ENCODE data around the gene SLC6A4.

Gene SLC6A4
- long read RNA-seq = 0 reads

GRCh38 chr17:30235386-30236296 is at the start of gene SLC6A4:
TSS of gene SLC6A4 (minus strand) at chr17:30235697. CDS start at chr17:30221958, 13,739 bp downstream.
- no peak for DNase-seq (ENCODE audit: low read depth in 1 of 2, low spot score in 1 of 2)
- Histone ChIP-seq H3K27ac (replicated peaks) (no peak within 1 kb of the TSS), H3K27me3 (ENCODE audit: insufficient read depth, poor library complexity, severe bottlenecking) (peaks cover 22% of the 10 kb centered on the region), H3K4me3 (replicated peaks; ENCODE audit: insufficient read depth, low read length) (peak within 1 kb of the TSS; percentile 25)
- TF ChIP-seq POLR2AphosphoS5 (IDR thresholded peaks at IDR 0.05; ENCODE audit: low read depth) = no peak

DNA sequence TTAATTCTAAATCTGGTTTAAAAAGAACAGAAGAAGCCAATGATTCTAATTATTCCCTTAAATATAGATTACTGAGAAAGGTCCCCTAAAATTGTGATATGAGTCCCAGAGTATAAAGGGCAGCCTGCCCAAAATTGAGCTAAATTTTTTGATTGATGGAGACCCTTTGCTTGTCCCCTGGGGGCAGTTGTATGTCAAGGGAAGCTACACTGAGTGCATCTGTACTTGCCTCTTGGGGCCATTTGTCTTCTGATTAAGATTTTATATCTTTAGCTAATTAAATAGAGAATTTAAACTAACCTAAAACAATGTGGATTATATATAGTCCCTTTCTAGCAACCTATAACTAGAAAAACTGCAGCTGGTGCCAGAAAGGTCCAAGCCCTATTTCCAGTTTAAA is 43.7 kb upstream of the SLC6A4 start:
- no peaks in the 10 kb centered on the region for H3K27me3 ChIP-seq (ENCODE audit: insufficient read depth, poor library complexity, severe bottlenecking)
- H3K4me3 ChIP-seq (replicated peaks; ENCODE audit: insufficient read depth, low read length) = no peak overlapping the region
- DNase-seq (ENCODE audit: low read depth in 1 of 2, low spot score in 1 of 2) = no peak
- TF ChIP-seq SPI1 (IDR thresholded peaks at IDR 0.05; ENCODE audit: borderline replicate concordance, low read depth) (no peak), REST (IDR thresholded peaks at IDR 0.05; ENCODE audit: insufficient replicate concordance, low read depth) (no peak), POLR2AphosphoS5 (IDR thresholded peaks at IDR 0.05; ENCODE audit: low read depth) (no peak), GABPA (IDR thresholded peaks at IDR 0.05; ENCODE audit: low read depth) (no peak)
- TF ChIP-seq, protein P1, sequence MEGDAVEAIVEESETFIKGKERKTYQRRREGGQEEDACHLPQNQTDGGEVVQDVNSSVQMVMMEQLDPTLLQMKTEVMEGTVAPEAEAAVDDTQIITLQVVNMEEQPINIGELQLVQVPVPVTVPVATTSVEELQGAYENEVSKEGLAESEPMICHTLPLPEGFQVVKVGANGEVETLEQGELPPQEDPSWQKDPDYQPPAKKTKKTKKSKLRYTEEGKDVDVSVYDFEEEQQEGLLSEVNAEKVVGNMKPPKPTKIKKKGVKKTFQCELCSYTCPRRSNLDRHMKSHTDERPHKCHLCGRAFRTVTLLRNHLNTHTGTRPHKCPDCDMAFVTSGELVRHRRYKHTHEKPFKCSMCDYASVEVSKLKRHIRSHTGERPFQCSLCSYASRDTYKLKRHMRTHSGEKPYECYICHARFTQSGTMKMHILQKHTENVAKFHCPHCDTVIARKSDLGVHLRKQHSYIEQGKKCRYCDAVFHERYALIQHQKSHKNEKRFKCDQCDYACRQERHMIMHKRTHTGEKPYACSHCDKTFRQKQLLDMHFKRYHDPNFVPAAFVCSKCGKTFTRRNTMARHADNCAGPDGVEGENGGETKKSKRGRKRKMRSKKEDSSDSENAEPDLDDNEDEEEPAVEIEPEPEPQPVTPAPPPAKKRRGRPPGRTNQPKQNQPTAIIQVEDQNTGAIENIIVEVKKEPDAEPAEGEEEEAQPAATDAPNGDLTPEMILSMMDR (IDR thresholded peaks at IDR 0.05; ENCODE audit: insufficient read depth, low read length) = no peak
- no peak overlapping the region for H3K27ac ChIP-seq (replicated peaks)

DNA sequence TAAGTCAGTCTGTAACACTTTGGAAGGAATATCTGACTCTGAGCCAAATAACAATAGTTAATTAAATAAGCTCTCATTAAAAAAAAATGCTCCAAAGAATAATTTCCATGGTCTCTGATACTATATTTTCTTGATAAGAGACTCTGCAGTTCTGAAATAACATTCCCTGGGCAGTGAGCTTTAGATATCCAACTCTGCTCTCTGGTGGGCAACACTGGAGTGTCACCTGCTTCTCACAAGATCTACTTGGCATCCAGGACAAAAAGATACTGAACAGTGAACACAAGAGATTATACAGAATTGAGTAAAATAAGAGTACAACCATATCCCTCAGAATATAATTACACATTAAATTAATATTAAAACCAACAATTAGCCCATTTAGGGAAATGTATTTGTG is 42.5 kb upstream of the SLC6A4 start:
- no peak overlapping the region for H3K4me3 ChIP-seq (replicated peaks; ENCODE audit: insufficient read depth, low read length)
- no peaks in the 10 kb centered on the region for H3K27me3 ChIP-seq (ENCODE audit: insufficient read depth, poor library complexity, severe bottlenecking)
- no peak overlapping the region for H3K27ac ChIP-seq (replicated peaks)
- peak in 1 of 2 experiments; percentile 14 for DNase-seq (ENCODE audit: low read depth in 1 of 2, low spot score in 1 of 2)
- TF ChIP-seq GABPA (IDR thresholded peaks at IDR 0.05; ENCODE audit: low read depth) = no peak
- no peak for TF ChIP-seq POLR2AphosphoS5 (IDR thresholded peaks at IDR 0.05; ENCODE audit: low read depth)
- no peak for TF ChIP-seq REST (IDR thresholded peaks at IDR 0.05; ENCODE audit: insufficient replicate concordance, low read depth)
- no peak for TF ChIP-seq SPI1 (IDR thresholded peaks at IDR 0.05; ENCODE audit: borderline replicate concordance, low read depth)

DNA sequence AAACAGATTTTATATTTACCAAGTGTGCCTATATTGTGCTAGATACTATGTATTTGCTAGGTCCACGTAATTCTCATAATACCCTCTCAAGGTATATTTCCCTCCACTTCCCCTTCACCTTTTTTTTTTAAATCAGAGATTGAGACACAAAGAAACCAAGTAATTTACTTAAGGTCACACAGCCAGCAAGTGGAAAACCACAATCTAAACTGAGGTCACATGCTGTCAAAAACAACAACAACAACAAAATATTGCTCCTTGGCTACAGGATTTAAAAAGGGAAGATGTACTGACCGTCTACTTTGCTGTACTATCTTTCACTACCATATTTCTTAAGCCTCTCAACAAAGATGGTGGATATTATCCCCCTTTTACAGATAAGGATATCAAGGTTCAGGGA is 40.4 kb upstream of the SLC6A4 start:
- DNase-seq (ENCODE audit: low read depth in 1 of 2, low spot score in 1 of 2) = no peak
- Histone ChIP-seq H3K27me3 (ENCODE audit: insufficient read depth, poor library complexity, severe bottlenecking) (no peaks in the 10 kb centered on the region), H3K27ac (replicated peaks) (no peak overlapping the region), H3K4me3 (replicated peaks; ENCODE audit: insufficient read depth, low read length) (no peak overlapping the region)
- TF ChIP-seq, protein P1 (IDR thresholded peaks at IDR 0.05; ENCODE audit: insufficient read depth, low read length) = no peak
- TF ChIP-seq GABPA (IDR thresholded peaks at IDR 0.05; ENCODE audit: low read depth) = no peak
- TF ChIP-seq SPI1 (IDR thresholded peaks at IDR 0.05; ENCODE audit: borderline replicate concordance, low read depth) = no peak
- no peak for TF ChIP-seq REST (IDR thresholded peaks at IDR 0.05; ENCODE audit: insufficient replicate concordance, low read depth)
- no peak for TF ChIP-seq POLR2AphosphoS5 (IDR thresholded peaks at IDR 0.05; ENCODE audit: low read depth)
